NCI-H345 treated with DMSO at 0.1 percent for 48 hours (cell line): ENCODE measurements around the gene ARHGEF17.

Experiments used
- DNase-seq: peaks from one replicate; lab custom pipeline; 2025; ENCODE audit not compliant: unreplicated experiment; lab: John Stamatoyannopoulos, UW

Gene ARHGEF17

GRCh38 chr11:73379189-73379880 is 71.3 kb downstream of the ARHGEF17 start:
- no peak for DNase-seq

- DNase-seq = no peak
These were observed 72.3 kb downstream of the ARHGEF17 start for GRCh38 chr11:73380331-73380730.

- DNase-seq = no peak
These were observed 72.9 kb downstream of the ARHGEF17 start for GRCh38 chr11:73380897-73381410.

GRCh38 chr11:73381589-73381988 is 73.5 kb downstream of the ARHGEF17 start:
- no peak for DNase-seq

- DNase-seq = no peak
These were observed 74.1 kb downstream of the ARHGEF17 start for GRCh38 chr11:73382183-73382582.

GRCh38 chr11:73382747-73383146 is 74.7 kb downstream of the ARHGEF17 start:
- no peak for DNase-seq

- no peak for DNase-seq
These were observed 75.4 kb downstream of the ARHGEF17 start for GRCh38 chr11:73383249-73384124.

- no peak for DNase-seq
These were observed 76.0 kb downstream of the ARHGEF17 start for GRCh38 chr11:73384125-73384441.

- no peak for DNase-seq
These were observed 76.4 kb downstream of the ARHGEF17 start for GRCh38 chr11:73384531-73384871.

GRCh38 chr11:73384872-73385689 is 77.0 kb downstream of the ARHGEF17 start:
- no peak for DNase-seq

GRCh38 chr11:73386016-73386415 is 77.9 kb downstream of the ARHGEF17 start:
- no peak for DNase-seq

GRCh38 chr11:73386546-73386945 is 78.5 kb downstream of the ARHGEF17 start:
- DNase-seq = no peak

GRCh38 chr11:73387594-73388264 is 79.7 kb downstream of the ARHGEF17 start:
- DNase-seq = no peak

GRCh38 chr11:73388265-73389133 is 80.4 kb downstream of the ARHGEF17 start:
- no peak for DNase-seq

GRCh38 chr11:73389134-73389525 is 81.1 kb downstream of the ARHGEF17 start:
- no peak for DNase-seq

- DNase-seq = no peak
These were observed 81.8 kb downstream of the ARHGEF17 start for GRCh38 chr11:73389916-73390315.

- DNase-seq = no peak
These were observed 82.8 kb downstream of the ARHGEF17 start for GRCh38 chr11:73390601-73391565.

- DNase-seq = no peak
These were observed 83.6 kb downstream of the ARHGEF17 start for GRCh38 chr11:73391665-73392064.
